H1 (cell line): ENCODE measurements around the gene UBR3. TPM values are rescaled to one million over a fixed set of nuclear protein-coding genes. Genes with fewer than 3 reads are reported as not detected.

Experiments
- CTCF ChIA-PET: fragments of 300-600 bp; sonication (Branson Sonifier 250); formaldehyde crosslinking; loops from one replicate; lab custom pipeline; 2021; ENCODE audit not compliant: partially characterized antibody; lab: Charles Lee
- POLR2A ChIA-PET: fragments of 300-600 bp; sonication (Branson Sonifier 250); formaldehyde crosslinking; loops from one replicate; lab custom pipeline; 2021; ENCODE audit warnings: inconsistent platforms; ENCODE audit not compliant: partially characterized antibody; lab: Charles Lee
- DNase-seq, 2 experiments: peaks; one replicate each; pipeline versions ENCODE4 v3.0.0 to v3.0.0-alpha.2; 2010 to 2022; ENCODE audit warnings: low spot score in 2 of 2, low read depth in 1 of 2, mixed read lengths in 1 of 2
- FAIRE-seq: peaks from 2 replicates; lab custom pipeline; 2011; peaks lifted over from hg19 to GRCh38; lab: Jason Lieb, UNC
- H2AFZ ChIP-seq: 2 replicates; pipeline ENCODE4 v1.8.1; 2012; ENCODE audit warnings: low read length, inconsistent platforms
- H2AK5ac ChIP-seq: 2 replicates; pipeline ENCODE4 v1.6.1; 2013; ENCODE audit warnings: low read depth, low read length
- H2BK120ac ChIP-seq: replicated peaks from 2 replicates; pipeline ENCODE3; 2013; ENCODE audit warnings: low read depth, low read length, inconsistent platforms
- H2BK12ac ChIP-seq: 2 replicates; pipeline ENCODE4 v1.6.1; 2013; ENCODE audit warnings: low read depth, low read length
- H2BK15ac ChIP-seq: 2 replicates; pipeline ENCODE4 v1.6.1; 2013; ENCODE audit warnings: low read length
- H2BK20ac ChIP-seq: 2 replicates; pipeline ENCODE4 v1.6.1; 2013; ENCODE audit warnings: low read length
- H2BK5ac ChIP-seq: 2 replicates; pipeline ENCODE4 v1.6.1; 2013; ENCODE audit warnings: low read depth, low read length
- H3K14ac ChIP-seq: 2 replicates; pipeline ENCODE4 v1.6.1; 2013; ENCODE audit warnings: inconsistent platforms; ENCODE audit not compliant: insufficient read length
- H3K18ac ChIP-seq: 2 replicates; pipeline ENCODE4 v1.6.1; 2013; ENCODE audit warnings: low read length; ENCODE audit errors: extremely low read depth
- H3K23ac ChIP-seq: 2 replicates; pipeline ENCODE4 v1.6.1; 2013; ENCODE audit warnings: inconsistent platforms; ENCODE audit not compliant: insufficient read length
- H3K23me2 ChIP-seq: 2 replicates; pipeline ENCODE4 v1.6.1; 2013; ENCODE audit warnings: low read depth, low read length
- H3K27ac ChIP-seq: 2 replicates; pipeline ENCODE4 v1.6.1; 2011; ENCODE audit warnings: low read depth, low read length, inconsistent platforms
- H3K27me3 ChIP-seq, 4 experiments: replicated peaks in 1 of 4; 1 replicate in 1 of 4; 2 replicates in 3 of 4; pipeline versions ENCODE4 v1.6.1 to v1.8.1; 2011 to 2013; ENCODE audit warnings: low read length in 3 of 4, mild to moderate bottlenecking in 3 of 4, inconsistent platforms in 2 of 4, mixed read lengths in 2 of 4, moderate library complexity in 1 of 4; ENCODE audit not compliant: control insufficient read depth in 3 of 4, insufficient read depth in 3 of 4; ENCODE audit errors: extremely low read depth in 1 of 4
- H3K36me3 ChIP-seq, 4 experiments: 2 replicates each; pipeline versions ENCODE4 v1.6.1 to v1.8.1; 2011 to 2013; ENCODE audit warnings: mild to moderate bottlenecking in 4 of 4, low read length in 3 of 4, moderate library complexity in 2 of 4, control low read depth in 1 of 4, inconsistent platforms in 1 of 4; ENCODE audit not compliant: insufficient read depth in 4 of 4, control insufficient read depth in 2 of 4
- H3K4ac ChIP-seq: replicated peaks from 2 replicates; pipeline ENCODE3; 2013; ENCODE audit warnings: low read length, low read depth, mixed read lengths, inconsistent platforms; ENCODE audit not compliant: insufficient read length
- H3K4me1 ChIP-seq, 4 experiments: replicated peaks in 1 of 4; 1 replicate in 1 of 4; 2 replicates in 3 of 4; pipeline versions ENCODE4 v1.6.1 to v1.8.1; 2011 to 2013; ENCODE audit warnings: low read length in 3 of 4, inconsistent platforms in 2 of 4, mixed read lengths in 1 of 4; ENCODE audit not compliant: insufficient read depth in 4 of 4, control insufficient read depth in 3 of 4
- H3K4me2 ChIP-seq, 2 experiments: 2 replicates each; pipeline versions ENCODE4 v1.6.1 to v1.8.1; 2011 to 2013; ENCODE audit warnings: low read depth in 2 of 2, low read length in 2 of 2, control low read depth in 1 of 2, inconsistent platforms in 1 of 2, mild to moderate bottlenecking in 1 of 2; ENCODE audit not compliant: insufficient read depth in 1 of 2
- H3K4me3 ChIP-seq, 4 experiments: fragments of 200-600, 300-600 bp in 1 of 4; sonication (generic), shearing (Covaris generic), sonication (Bioruptor Twin) in 1 of 4; 2 replicates each; pipeline versions ENCODE4 v1.5.1 to v1.8.1; 2011 to 2016; ENCODE audit warnings: low read length in 4 of 4, low read depth in 3 of 4, control low read depth in 2 of 4, inconsistent platforms in 2 of 4, mild to moderate bottlenecking in 2 of 4, mixed read lengths in 1 of 4, moderate library complexity in 1 of 4; ENCODE audit not compliant: insufficient read depth in 2 of 4; ENCODE audit errors: extremely low read depth in 1 of 4
- H3K56ac ChIP-seq: replicated peaks from 2 replicates; pipeline ENCODE3; 2013; ENCODE audit warnings: low read depth, mild to moderate bottlenecking, mixed read lengths, low read length, inconsistent platforms; ENCODE audit not compliant: insufficient read length
- H3K79me1 ChIP-seq: 2 replicates; pipeline ENCODE4 v1.6.1; 2013; ENCODE audit warnings: low read depth, low read length, control low read depth
- H3K79me2 ChIP-seq, 2 experiments: 2 replicates each; pipeline versions ENCODE4 v1.6.1 to v1.8.1; 2012 to 2013; ENCODE audit warnings: low read length in 2 of 2, mild to moderate bottlenecking in 2 of 2, inconsistent platforms in 1 of 2; ENCODE audit not compliant: insufficient read depth in 2 of 2, control insufficient read depth in 1 of 2
- H3K9ac ChIP-seq, 4 experiments: replicated peaks in 1 of 4; 1 replicate in 1 of 4; 2 replicates in 3 of 4; pipeline versions ENCODE4 v1.6.1 to v1.8.1; 2011 to 2013; ENCODE audit warnings: low read depth in 3 of 4, low read length in 3 of 4, control low read depth in 2 of 4, mild to moderate bottlenecking in 2 of 4, moderate library complexity in 2 of 4, inconsistent platforms in 1 of 4; ENCODE audit errors: extremely low read depth in 1 of 4
- H3K9me3 ChIP-seq, 2 experiments: 2 replicates each; pipeline versions ENCODE4 v1.6.1 to v1.8.1; 2012 to 2013; ENCODE audit warnings: mild to moderate bottlenecking in 2 of 2, moderate library complexity in 2 of 2, control low read depth in 1 of 2, inconsistent platforms in 1 of 2, low read depth in 1 of 2, low read length in 1 of 2, mixed read lengths in 1 of 2; ENCODE audit not compliant: insufficient read depth in 2 of 2
- H4K20me1 ChIP-seq, 2 experiments: replicated peaks in 1 of 2; 2 replicates each; pipeline versions ENCODE3 to v1.8.1; 2011 to 2013; ENCODE audit warnings: inconsistent platforms in 2 of 2, low read length in 2 of 2, mild to moderate bottlenecking in 1 of 2; ENCODE audit not compliant: insufficient read depth in 2 of 2, control insufficient read depth in 1 of 2
- H4K5ac ChIP-seq: 2 replicates; pipeline ENCODE4 v1.6.1; 2013; ENCODE audit warnings: low read length, low read depth, mixed read lengths, inconsistent platforms; ENCODE audit not compliant: insufficient read length
- H4K8ac ChIP-seq: 2 replicates; pipeline ENCODE4 v1.8.0; 2013; ENCODE audit warnings: mild to moderate bottlenecking, moderate library complexity, low read length, inconsistent platforms; ENCODE audit not compliant: insufficient read depth; ENCODE audit errors: extremely low read depth
- H4K91ac ChIP-seq: replicated peaks from 2 replicates; pipeline ENCODE3; 2013; ENCODE audit warnings: low read length, mixed read lengths, inconsistent platforms; ENCODE audit not compliant: insufficient read length
- EGR1 ChIP-seq: IDR thresholded peaks from 2 replicates; pipeline ENCODE4 v1.6.1; 2011; ENCODE audit warnings: low read depth, low read length, borderline replicate concordance
- NRF1 ChIP-seq: IDR thresholded peaks from 2 replicates; pipeline ENCODE4 v1.6.1; 2011; ENCODE audit warnings: mild to moderate bottlenecking, low read depth, low read length, improper control_type of control experiment
- POLR2A ChIP-seq, 2 experiments: IDR thresholded peaks; 1 replicate in 1 of 2; 2 replicates in 1 of 2; pipeline ENCODE4 v1.6.1; 2011; ENCODE audit warnings: low read depth in 2 of 2, low read length in 2 of 2, mild to moderate bottlenecking in 2 of 2; ENCODE audit errors: control extremely low read depth in 1 of 2
- RAD21 ChIP-seq, 2 experiments: IDR thresholded peaks in 1 of 2; conservative IDR thresholded peaks in 1 of 2; 2 replicates each; pipeline ENCODE4 v1.6.1; 2011; ENCODE audit warnings: low read depth in 2 of 2, low read length in 2 of 2, improper control_type of control experiment in 1 of 2, inconsistent platforms in 1 of 2, mild to moderate bottlenecking in 1 of 2, moderate library complexity in 1 of 2
- RNF2 ChIP-seq: fragments of 200-900, 300-1000 bp; sonication (generic); IDR thresholded peaks from 2 replicates; pipeline ENCODE4 v1.7.1; 2016; ENCODE audit warnings: borderline replicate concordance, low read depth, mild to moderate bottlenecking, antibody characterized with exemption, low read length; ENCODE audit not compliant: poor library complexity, severe bottlenecking; ENCODE audit errors: missing control alignments
- SP4 ChIP-seq: IDR thresholded peaks from 2 replicates; pipeline ENCODE4 v1.6.1; 2012; ENCODE audit warnings: low read length, inconsistent platforms
- TEAD4 ChIP-seq: IDR thresholded peaks from 2 replicates; pipeline ENCODE4 v1.6.1; 2012; ENCODE audit warnings: low read depth, low read length, inconsistent platforms, mixed read lengths
- WGBS, 2 experiments: shearing (Covaris generic) in 1 of 2; methylation state at CpG; one replicate each; pipeline versions ENCODE4 v1.1.6 to v1.1.7; 2013 to 2015; ENCODE audit warnings: low lambda C conversion rate in 2 of 2, mixed read lengths in 2 of 2, inconsistent platforms in 1 of 2, low coverage in 1 of 2, missing lambda C conversion rate in 1 of 2; ENCODE audit not compliant: insufficient replicate concordance in 2 of 2, insufficient coverage in 1 of 2, insufficient read length in 1 of 2; ENCODE audit errors: extremely low coverage in 1 of 2, missing lambda C conversion rate in 1 of 2; 5-methylcytosine and 5-hydroxymethylcytosine counted together
- polyA plus RNA-seq, 7 experiments: library from polyadenylated mRNA; depleted of rRNA in 3 of 7; stranded (reverse) in 5 of 7; unstranded in 2 of 7; fragments of >200 nt in 5 of 7; fragments of 200-250 nt in 2 of 7; gene quantifications; 1 replicate in 5 of 7; 2 replicates in 1 of 7; 4 replicates in 1 of 7; pipeline versions ENCODE4 v1.2.1 to v1.2.3, GENCODE V29; 2011 to 2013; ENCODE audit warnings: missing spikeins in 2 of 7, mixed read lengths in 2 of 7
- total RNA-seq: library from RNA; stranded (reverse); fragmentation: NEBNext Ultra II Directional; extraction: Animal tissue kit (Norgen Biotek cat#: 25700); gene quantifications from 2 replicates; pipeline ENCODE4 v1.2.1, GENCODE V29; 2021

UBR3 gene
- total and polyA plus RNA-seq, 2 of the 8 experiments (the other 6 are each of a cell fraction or from before 2014, with no cell fraction given) = 3.7 to 17.7 TPM

DNA sequence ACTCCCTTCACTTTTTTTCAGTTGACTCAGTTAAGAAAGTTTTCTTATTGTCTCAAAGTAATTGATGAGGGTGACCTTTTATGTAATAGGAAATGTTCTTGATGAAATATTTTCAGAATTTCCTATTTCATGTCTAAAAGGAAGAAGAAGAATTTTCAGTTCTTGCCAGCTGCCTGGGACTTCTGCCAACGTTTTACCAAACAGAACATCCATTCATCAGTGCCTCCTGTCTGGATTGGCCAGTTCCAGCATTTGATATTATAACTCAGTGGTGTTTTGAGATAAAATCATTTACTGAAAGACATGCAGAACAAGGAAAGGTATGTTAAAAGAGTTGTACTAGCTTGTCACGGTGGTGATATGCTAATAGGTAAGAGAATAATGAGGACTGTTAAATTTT lies 246.0 kb downstream of the UBR3 start:
- Histone ChIP-seq H2BK120ac (no peak overlapping the region), H3K9me3 (peaks cover 3 to 4% of the 10 kb centered on the region in 2 experiments; a peak in 1 of 4 replicates), H3K27ac (no peak overlapping the region), H3K4me1 (peaks cover 0 to 12% (median 2%) of the 10 kb centered on the region in 4 experiments; a peak in 4 of 7 replicates), H2AFZ (no peak overlapping the region), H2AK5ac (no peak overlapping the region), H3K14ac (no peak overlapping the region), H2BK15ac (no peak overlapping the region), H3K27me3 (no peaks in the 10 kb centered on the region), H4K5ac (no peak overlapping the region), H3K56ac (no peak overlapping the region), H4K20me1 (no peaks in the 10 kb centered on the region), H3K79me1 (no peaks in the 10 kb centered on the region), H4K8ac (no peak overlapping the region), H3K18ac (no peak overlapping the region), H3K23ac (no peak overlapping the region), H2BK5ac (no peak overlapping the region), H3K79me2 (no peaks in the 10 kb centered on the region), H2BK12ac (no peak overlapping the region), H3K4me3 (no peak overlapping the region), H3K36me3 (peaks cover 0 to 12% (median 5%) of the 10 kb centered on the region in 4 experiments; a peak in 3 of 8 replicates), H3K9ac (no peak overlapping the region), H3K23me2 (no peaks in the 10 kb centered on the region), H3K4ac (no peak overlapping the region), H2BK20ac (no peak overlapping the region), H4K91ac (no peak overlapping the region), H3K4me2 (no peak overlapping the region)
- TF ChIP-seq EGR1 (no peak), POLR2A (IDR thresholded peaks at IDR 0.05; ENCODE audit: control extremely low read depth in 1 of 2, low read depth in 2 of 2, low read length in 2 of 2) (no peak), RAD21 (IDR thresholded peaks at IDR 0.05 in 1 of 2, conservative IDR thresholded peaks at IDR 0.05 in 1 of 2; ENCODE audit: low read depth in 2 of 2, low read length in 2 of 2) (no peak), SP4 (no peak), NRF1 (no peak), RNF2 (no peak), TEAD4 (no peak)
- ChIA-PET CTCF (interaction anchor here (0.9 kb wide), 1 partner anchor 164 kb away, joined by 3 read pairs; no protein-coding TSS in a partner anchor), POLR2A (no interaction called here)
- 75% methylated on average over 2 of the region's 2 CpGs; no CpG with 5 or more reads in 1 of the 2 experiments for WGBS, 2 experiments
- no peak for DNase-seq
- FAIRE-seq = no peak
